PFSK-1 (cell line): ENCODE data around the gene MAD1L1.

Experiments used
- POLR2AphosphoS5 ChIP-seq: IDR thresholded peaks from 2 replicates; pipeline ENCODE4 v1.6.1; 2012; ENCODE audit warnings: low read depth, mild to moderate bottlenecking, control low read depth, low read length, moderate library complexity
- SIN3A ChIP-seq: IDR thresholded peaks from 2 replicates; pipeline ENCODE4 v1.6.1; 2012; ENCODE audit warnings: mild to moderate bottlenecking, low read length, moderate library complexity, borderline replicate concordance; ENCODE audit not compliant: insufficient read depth

DNA sequence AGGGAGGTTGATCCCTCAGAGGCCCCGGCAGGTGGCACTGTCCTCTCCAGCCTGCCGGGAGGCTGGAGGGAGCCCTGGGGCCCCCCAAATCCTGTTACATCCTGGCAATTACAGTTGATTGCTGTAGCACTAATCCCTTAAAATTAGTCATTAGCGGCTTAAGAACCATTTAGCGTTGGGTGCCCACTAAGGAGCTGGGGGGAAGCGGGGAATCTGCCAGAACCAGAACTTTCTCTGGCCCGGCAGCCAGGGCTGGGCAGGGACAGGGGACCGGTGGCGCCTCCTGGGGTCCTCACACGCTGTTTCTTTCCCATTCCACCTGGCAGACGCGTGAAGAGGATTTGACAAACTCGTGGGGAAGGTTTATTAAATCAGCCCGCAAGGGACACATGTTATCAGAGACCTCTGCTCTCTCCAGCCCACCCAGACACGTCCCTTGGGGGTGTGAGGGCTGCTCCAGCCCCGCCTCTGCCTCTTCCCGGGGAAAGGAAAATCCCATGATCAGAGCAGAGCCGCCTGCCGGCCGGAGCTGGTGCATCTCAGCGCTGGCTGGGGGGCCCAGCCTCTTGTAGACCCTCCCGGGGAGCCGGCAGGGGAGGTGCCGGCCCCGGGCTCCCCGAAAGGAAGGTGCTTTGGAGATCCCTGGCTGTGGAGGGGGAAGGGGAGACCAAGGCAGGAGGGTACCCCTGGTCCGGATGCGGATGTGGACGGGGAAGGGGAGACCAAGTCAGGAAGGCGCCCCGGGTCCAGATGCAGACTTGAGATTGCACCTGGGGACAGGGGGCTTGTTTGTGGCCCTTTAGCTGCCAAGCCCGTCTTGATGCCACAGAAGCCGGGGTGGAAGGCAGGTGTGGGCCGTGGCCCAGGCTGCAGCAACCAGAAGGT lies 420.0 kb downstream of the MAD1L1 start:
- TF ChIP-seq POLR2AphosphoS5, result no peak
- no peak for TF ChIP-seq SIN3A
